Measurements from ENCODE around the gene SH3D19.
"Not testable (repeated sequence)": the region's sequence is repeated elsewhere in the genome, so short reads cannot be mapped to it uniquely, and the experiment has no call there.

The SH3D19 gene

DNA sequence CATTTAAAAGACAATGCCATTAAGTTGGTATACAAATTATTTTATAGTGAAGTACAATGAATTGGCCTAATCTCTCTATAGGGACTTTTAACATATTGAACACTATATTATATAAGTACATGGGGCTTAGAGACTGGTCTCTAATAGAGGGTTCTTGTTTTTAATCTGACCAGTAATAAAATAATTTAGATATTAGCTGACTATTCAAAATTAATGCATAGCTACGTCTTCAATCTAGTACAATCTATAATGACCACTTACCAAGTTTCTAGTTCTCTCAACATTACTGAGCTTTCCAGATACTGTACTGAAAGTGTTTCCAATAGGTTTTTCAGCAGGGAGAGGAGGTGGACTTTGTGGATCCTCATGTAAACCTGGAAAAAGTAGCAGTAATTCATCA, 166.4 kb downstream of the SH3D19 start:
- no peak for DNase-seq (ENCODE audit: low spot score)
- no peak for FAIRE-seq

GRCh38 chr4:151157543-151157942, 167.9 kb downstream of the SH3D19 start:
- DNase-seq (ENCODE audit: low spot score): no peak
- no peak for FAIRE-seq

GRCh38 chr4:151153585-151153984, 171.8 kb downstream of the SH3D19 start:
- no peak for FAIRE-seq

GRCh38 chr4:151152028-151152427, 173.4 kb downstream of the SH3D19 start:
- DNase-seq (ENCODE audit: low spot score): no peak
- FAIRE-seq: no peak

More at GRCh38 chr4:151153585-151153984, 171.8 kb downstream of the SH3D19 start:
- no peak for DNase-seq (ENCODE audit: low spot score)

DNA sequence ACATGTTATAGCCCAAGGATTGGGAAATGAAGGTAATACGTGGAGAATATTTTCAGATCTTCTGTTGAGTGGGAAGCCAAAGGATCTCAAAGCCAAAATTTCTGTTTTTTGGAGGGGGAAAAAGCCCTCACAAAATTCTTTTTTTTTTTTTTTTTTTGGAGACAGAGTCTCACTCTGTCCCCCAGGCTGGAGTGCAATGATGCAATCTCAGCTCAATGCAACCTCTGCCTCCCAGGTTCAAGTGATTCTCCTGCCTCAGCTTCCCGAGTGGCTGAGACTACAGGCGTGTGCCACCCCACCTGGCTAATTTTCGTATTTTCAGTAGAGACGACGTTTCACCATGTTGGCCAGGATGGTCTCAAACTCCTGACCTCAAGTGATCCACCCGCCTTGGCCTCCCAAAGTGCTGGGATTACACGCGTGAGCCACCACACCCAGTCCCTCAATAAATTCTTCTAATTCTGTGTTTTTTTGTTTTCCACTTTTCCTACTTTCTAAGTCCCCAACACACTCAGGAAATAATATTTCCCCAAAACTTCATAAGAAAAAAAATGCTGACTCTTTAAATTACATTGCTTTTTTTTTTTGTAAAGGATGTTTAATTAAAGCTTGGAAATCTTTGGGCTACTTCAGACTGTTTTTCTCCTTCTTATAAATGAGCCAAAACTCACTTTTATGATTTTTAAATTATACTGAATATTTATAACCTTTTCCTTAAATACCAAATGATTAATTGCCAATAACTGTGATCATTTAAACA, 174.4 kb downstream of the SH3D19 start:
- FAIRE-seq (no peak), DNase-seq (ENCODE audit: low spot score) (no peak)

GRCh38 chr4:151148261-151148660, 177.1 kb downstream of the SH3D19 start:
- DNase-seq (ENCODE audit: low spot score): no peak
- FAIRE-seq: no peak

GRCh38 chr4:151147000-151147399, 178.4 kb downstream of the SH3D19 start:
- DNase-seq (ENCODE audit: low spot score): no peak
- FAIRE-seq: no peak

DNA sequence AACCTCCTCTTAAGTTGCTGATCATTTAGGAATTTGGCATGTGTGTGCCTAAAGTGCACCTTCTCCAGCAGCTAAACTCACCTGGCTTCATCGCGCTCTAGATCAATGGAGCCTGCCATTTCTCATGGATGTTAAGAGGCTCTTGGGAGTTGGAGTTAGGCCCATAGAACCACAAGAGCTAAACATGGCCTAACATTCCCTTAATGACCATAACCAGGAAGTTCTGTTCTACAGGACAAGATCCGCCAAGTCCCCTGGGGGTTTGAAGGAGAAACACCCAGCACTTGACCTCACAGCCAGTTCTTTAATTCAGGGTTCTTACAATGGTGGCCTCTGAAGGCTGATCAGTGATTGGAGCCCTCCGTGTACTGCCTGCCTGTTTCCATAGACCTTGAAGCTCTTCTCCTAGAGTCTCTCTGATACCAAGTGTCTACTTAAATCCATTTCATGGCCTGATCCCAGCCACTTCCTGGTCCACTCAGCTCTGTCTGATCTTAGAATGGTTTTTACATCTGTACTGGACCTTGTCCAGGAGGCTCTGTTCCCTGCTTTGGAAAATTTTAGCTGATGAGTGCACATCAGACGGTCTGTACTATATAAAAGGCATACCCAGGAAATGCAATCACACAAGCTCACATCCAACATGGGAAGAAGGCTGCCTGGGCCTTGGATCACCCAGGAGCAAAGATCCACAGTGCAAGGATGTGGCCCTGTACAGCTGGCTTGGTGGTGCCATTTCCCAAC, 180.9 kb downstream of the SH3D19 start:
- no peak for FAIRE-seq
- no peak for DNase-seq (ENCODE audit: low spot score)

- no peak for DNase-seq (ENCODE audit: low spot score)
- FAIRE-seq: no peak
Measured at GRCh38 chr4:151143811-151144210, 181.6 kb downstream of the SH3D19 start.

DNA sequence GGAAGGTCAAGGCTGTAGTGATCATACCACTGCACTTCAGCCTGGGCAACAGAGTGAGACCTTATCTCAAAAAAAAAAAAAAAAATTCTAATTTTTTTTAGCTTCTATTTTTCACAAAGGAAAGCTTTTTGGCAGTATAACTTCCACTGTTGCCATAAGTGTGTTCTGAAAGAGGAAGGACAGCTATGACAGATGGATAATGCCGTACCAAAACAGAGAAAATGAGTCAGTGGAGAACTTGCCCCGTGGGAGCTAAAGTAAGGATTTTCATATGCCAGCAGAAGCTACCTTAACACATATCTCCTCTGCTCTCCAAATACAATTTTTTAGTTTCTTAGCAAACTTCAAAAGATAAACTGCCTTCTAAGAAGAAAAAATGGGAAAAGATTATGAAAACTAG, 182.2 kb downstream of the SH3D19 start:
- FAIRE-seq (no peak), DNase-seq (ENCODE audit: low spot score) (no peak)

DNA sequence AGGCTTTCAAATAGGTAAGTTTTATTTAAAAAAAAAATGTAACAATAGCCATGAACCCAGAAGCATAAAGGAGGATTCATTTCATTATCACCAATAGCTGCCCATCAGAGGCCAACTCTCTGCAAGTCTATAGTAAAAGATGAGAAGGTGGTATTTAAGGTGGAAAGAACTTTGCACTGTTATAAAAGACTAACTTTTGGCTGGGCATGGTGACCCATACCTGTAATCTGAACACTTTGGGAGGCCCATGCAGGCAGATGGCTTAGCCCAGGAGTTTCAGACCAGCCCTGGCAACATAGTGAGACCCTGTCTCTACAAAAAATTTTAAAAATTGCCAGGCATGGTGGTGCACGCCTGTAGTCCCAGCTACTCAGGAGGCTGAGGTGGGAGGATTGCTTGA, 182.6 kb downstream of the SH3D19 start:
- no peak for FAIRE-seq

GRCh38 chr4:151139814-151140213, 185.6 kb downstream of the SH3D19 start:
- DNase-seq (ENCODE audit: low spot score) (no peak), FAIRE-seq (no peak)

More for the DNA sequence above, 182.6 kb downstream of the SH3D19 start:
- no peak for DNase-seq (ENCODE audit: low spot score)

GRCh38 chr4:151136048-151136447, 189.4 kb downstream of the SH3D19 start:
- not testable (repeated sequence) for FAIRE-seq; DNase-seq (ENCODE audit: low spot score)

DNA sequence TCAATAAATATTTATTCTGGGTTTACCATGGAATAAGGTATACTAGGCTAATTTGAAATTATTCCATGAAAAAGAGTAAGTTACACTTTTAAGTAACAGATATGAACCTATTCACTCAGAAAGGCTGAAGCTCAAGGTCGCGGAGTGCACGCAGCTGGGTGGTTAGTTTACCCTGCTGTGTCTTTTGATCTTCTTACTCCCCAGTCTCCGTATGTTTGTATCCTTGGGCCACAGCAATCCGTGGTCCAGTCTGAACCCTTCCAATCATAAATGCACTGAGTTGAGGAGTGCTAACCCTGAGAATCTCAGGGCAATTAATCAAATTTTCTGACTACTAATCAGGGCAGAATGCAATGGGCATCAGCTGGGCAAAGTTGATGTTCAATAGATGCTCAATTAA, 192.1 kb downstream of the SH3D19 start:
- FAIRE-seq (no peak), DNase-seq (ENCODE audit: low spot score) (no peak)

- DNase-seq (ENCODE audit: low spot score): no peak
- FAIRE-seq: no peak
Measured at GRCh38 chr4:151129796-151130195, 195.6 kb downstream of the SH3D19 start.

- DNase-seq (ENCODE audit: low spot score) (peak; percentile 50), FAIRE-seq (no peak)
Measured at GRCh38 chr4:151117371-151117962, 207.9 kb downstream of the SH3D19 start.

GRCh38 chr4:151114986-151115385, 210.4 kb downstream of the SH3D19 start:
- no peak for DNase-seq (ENCODE audit: low spot score)
- FAIRE-seq: no peak

- DNase-seq (ENCODE audit: low spot score): no peak
- no peak for FAIRE-seq
Measured at GRCh38 chr4:151114338-151114737, 211.1 kb downstream of the SH3D19 start.

- FAIRE-seq: no peak
- no peak for DNase-seq (ENCODE audit: low spot score)
Measured at GRCh38 chr4:151110236-151110635, 215.2 kb downstream of the SH3D19 start.

DNA sequence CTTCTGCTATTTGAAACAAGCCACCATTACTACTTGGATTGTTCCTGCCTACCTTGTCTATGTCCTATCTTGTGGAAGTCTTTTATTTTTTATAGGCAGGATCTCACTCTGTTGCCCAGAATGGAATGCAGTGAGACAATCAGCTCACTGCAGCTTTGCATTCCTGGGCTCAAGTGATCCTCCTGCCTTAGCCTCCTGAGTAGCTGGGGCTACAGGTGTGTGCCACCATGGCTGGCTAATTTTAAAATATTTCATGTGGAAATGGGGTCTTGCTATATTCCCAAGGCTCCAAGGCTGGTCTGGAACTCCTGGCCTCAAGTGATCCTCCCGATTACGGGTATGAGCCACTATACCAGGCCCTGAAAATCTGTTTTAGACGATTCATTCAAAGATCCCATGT, 218.3 kb downstream of the SH3D19 start:
- no peak for DNase-seq (ENCODE audit: low spot score)
- no peak for FAIRE-seq

- DNase-seq (ENCODE audit: low spot score) (no peak), FAIRE-seq (no peak)
Measured at GRCh38 chr4:151105454-151106032, 219.9 kb downstream of the SH3D19 start.

GRCh38 chr4:151104621-151105020, 220.8 kb downstream of the SH3D19 start:
- no peak for FAIRE-seq
- DNase-seq (ENCODE audit: low spot score): no peak
